ENCODE measurements around the gene NUP93. TPM values are rescaled to one million over a fixed set of nuclear protein-coding genes. Genes with fewer than 3 reads are reported as not detected.

The NUP93 gene
- total and polyA plus RNA-seq, 2 experiments from 2014 or later = 23.5 to 35.7 TPM

DNA sequence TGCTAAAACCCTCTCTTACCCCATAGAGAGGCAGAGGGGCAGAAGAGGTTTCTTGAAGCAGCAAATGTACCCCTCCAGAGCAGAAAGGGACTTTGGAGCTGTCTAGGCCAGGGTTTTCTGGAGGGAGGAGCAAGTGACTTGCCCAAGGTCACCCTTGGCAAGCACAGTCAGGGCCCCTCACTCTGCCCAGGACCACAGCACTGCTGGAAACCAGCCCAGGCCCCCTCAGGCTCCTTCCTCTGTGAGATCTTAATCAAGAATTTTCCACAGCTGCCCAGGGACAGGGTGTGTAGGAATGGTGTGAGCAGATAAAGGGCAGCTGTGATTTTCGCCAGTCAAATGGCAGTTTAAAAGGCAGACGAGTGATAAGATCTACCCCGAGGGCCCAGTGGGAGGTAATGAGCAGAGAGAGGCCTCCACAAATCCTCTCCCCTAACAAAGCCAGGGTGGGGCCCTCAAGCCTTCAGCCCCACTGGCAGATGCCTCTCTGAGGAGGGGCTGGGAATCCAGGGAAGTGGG, 131.2 kb downstream of the NUP93 start:
- H3K4me3 ChIP-seq = no peak overlapping the region
- H3K79me2 ChIP-seq = no peaks in the 10 kb centered on the region
- WGBS (ENCODE audit: low lambda C conversion rate, missing lambda C conversion rate) = 21% methylated on average over 3 of the region's 3 CpGs
- no peak overlapping the region for H2AFZ ChIP-seq
- H3K27me3 ChIP-seq = no peaks in the 10 kb centered on the region
- H4K20me1 ChIP-seq (ENCODE audit: insufficient read depth, poor library complexity, severe bottlenecking) = no peaks in the 10 kb centered on the region
- H3K4me1 ChIP-seq (ENCODE audit: insufficient read depth) = peaks cover 29% of the 10 kb centered on the region
- no peak for TF ChIP-seq EZH2 (IDR thresholded peaks at IDR 0.05; ENCODE audit: borderline replicate concordance)
- no peak for TF ChIP-seq EZH2phosphoT487 (IDR thresholded peaks at IDR 0.05; ENCODE audit: low read depth, severe bottlenecking, unreplicated experiment)
- TF ChIP-seq, protein P1, sequence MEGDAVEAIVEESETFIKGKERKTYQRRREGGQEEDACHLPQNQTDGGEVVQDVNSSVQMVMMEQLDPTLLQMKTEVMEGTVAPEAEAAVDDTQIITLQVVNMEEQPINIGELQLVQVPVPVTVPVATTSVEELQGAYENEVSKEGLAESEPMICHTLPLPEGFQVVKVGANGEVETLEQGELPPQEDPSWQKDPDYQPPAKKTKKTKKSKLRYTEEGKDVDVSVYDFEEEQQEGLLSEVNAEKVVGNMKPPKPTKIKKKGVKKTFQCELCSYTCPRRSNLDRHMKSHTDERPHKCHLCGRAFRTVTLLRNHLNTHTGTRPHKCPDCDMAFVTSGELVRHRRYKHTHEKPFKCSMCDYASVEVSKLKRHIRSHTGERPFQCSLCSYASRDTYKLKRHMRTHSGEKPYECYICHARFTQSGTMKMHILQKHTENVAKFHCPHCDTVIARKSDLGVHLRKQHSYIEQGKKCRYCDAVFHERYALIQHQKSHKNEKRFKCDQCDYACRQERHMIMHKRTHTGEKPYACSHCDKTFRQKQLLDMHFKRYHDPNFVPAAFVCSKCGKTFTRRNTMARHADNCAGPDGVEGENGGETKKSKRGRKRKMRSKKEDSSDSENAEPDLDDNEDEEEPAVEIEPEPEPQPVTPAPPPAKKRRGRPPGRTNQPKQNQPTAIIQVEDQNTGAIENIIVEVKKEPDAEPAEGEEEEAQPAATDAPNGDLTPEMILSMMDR (IDR thresholded peaks at IDR 0.05; ENCODE audit: poor library complexity) = no peak
- DNase-seq (ENCODE audit: low spot score) = peak; percentile 38
- H3K9me2 ChIP-seq (replicated peaks; ENCODE audit: insufficient read depth) = no peaks in the 10 kb centered on the region
- H3K36me3 ChIP-seq (replicated peaks; ENCODE audit: insufficient read depth, low read depth) = no peaks in the 10 kb centered on the region
- H3K27ac ChIP-seq = peak overlapping the region; percentile 58
- H3K4me2 ChIP-seq = peak overlapping the region; percentile 58
- H3K9me3 ChIP-seq (ENCODE audit: low read depth) = no peaks in the 10 kb centered on the region

DNA sequence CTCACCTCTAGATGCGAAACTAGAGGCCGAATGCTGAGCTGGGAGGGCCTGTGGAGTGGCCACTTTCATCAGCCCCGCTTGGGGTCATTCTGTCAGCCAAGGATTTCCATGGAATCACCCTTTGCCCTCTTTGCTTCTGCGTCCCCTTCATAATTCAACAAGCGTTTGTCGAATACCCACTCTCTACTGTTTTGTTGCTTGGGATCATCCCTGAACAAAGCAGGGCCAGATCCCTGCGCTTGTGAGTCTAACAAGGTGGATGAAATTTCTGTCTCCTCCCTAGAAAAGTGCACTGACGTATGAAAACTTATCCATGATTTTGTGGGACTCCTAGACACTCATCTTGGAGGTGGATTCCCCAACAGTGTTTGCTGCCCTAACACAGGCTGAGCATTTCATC, 131.8 kb downstream of the NUP93 start:
- Histone ChIP-seq H3K4me1 (ENCODE audit: insufficient read depth) (peaks cover 26% of the 10 kb centered on the region), H2AFZ (no peak overlapping the region), H3K4me2 (peak overlapping the region; percentile 58)

DNA sequence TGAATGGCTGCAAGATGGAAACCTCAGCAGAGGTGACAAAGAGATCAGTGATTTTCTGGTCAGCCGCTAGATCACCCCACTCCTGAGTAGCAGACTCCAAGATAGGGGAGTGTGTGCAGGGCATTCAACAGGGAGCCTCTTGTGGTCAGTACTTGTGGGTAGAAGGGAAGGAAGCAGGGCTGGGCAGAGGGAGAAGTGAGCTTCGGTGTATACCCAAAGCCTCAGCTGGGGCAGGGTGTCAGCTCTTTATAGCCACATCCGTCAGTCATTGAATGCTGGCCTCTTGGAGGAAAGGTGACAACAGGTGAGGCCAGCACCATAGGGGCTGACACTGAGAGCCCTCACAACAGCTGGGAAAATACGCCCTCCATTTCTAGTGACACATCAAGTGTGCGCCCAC, 132.8 kb downstream of the NUP93 start:
- Histone ChIP-seq H3K36me3 (replicated peaks; ENCODE audit: insufficient read depth, low read depth) (no peaks in the 10 kb centered on the region), H3K9me2 (replicated peaks; ENCODE audit: insufficient read depth) (no peaks in the 10 kb centered on the region), H3K4me3 (no peak overlapping the region), H3K27me3 (no peaks in the 10 kb centered on the region), H3K4me1 (ENCODE audit: insufficient read depth) (peaks cover 26% of the 10 kb centered on the region), H3K4me2 (no peak overlapping the region), H3K79me2 (no peaks in the 10 kb centered on the region), H3K9me3 (ENCODE audit: low read depth) (no peaks in the 10 kb centered on the region), H3K27ac (no peak overlapping the region), H4K20me1 (ENCODE audit: insufficient read depth, poor library complexity, severe bottlenecking) (no peaks in the 10 kb centered on the region), H2AFZ (no peak overlapping the region)
- TF ChIP-seq, protein P1 (IDR thresholded peaks at IDR 0.05; ENCODE audit: poor library complexity) = no peak
- TF ChIP-seq EZH2 (IDR thresholded peaks at IDR 0.05; ENCODE audit: borderline replicate concordance) (no peak), EZH2phosphoT487 (IDR thresholded peaks at IDR 0.05; ENCODE audit: low read depth, severe bottlenecking, unreplicated experiment) (no peak)
- DNase-seq (ENCODE audit: low spot score) = no peak
- WGBS (ENCODE audit: low lambda C conversion rate, missing lambda C conversion rate) = 88% methylated on average over 5 of the region's 5 CpGs

More for the DNA sequence above, 131.8 kb downstream of the NUP93 start:
- H3K36me3 ChIP-seq (replicated peaks; ENCODE audit: insufficient read depth, low read depth) = no peaks in the 10 kb centered on the region
- no peaks in the 10 kb centered on the region for H4K20me1 ChIP-seq (ENCODE audit: insufficient read depth, poor library complexity, severe bottlenecking)
- H3K9me3 ChIP-seq (ENCODE audit: low read depth) = no peaks in the 10 kb centered on the region
- H3K27ac ChIP-seq = peak overlapping the region; percentile 58
- WGBS (ENCODE audit: low lambda C conversion rate, missing lambda C conversion rate) = 81% methylated on average over 8 of the region's 8 CpGs
- H3K79me2 ChIP-seq = no peaks in the 10 kb centered on the region
- no peak overlapping the region for H3K4me3 ChIP-seq
- DNase-seq (ENCODE audit: low spot score) = no peak
- no peaks in the 10 kb centered on the region for H3K27me3 ChIP-seq
- no peak for TF ChIP-seq EZH2phosphoT487 (IDR thresholded peaks at IDR 0.05; ENCODE audit: low read depth, severe bottlenecking, unreplicated experiment)
- TF ChIP-seq, protein P1 (IDR thresholded peaks at IDR 0.05; ENCODE audit: poor library complexity) = no peak
- no peaks in the 10 kb centered on the region for H3K9me2 ChIP-seq (replicated peaks; ENCODE audit: insufficient read depth)

All from hepatocyte (in vitro differentiated cells).